Raji (cell line): Measurements from ENCODE around the gene FOXL2NB.

ENCODE experiments used
- POLR2A ChIP-seq: IDR thresholded peaks from 2 replicates; pipeline ENCODE4 v1.6.1; 2011; ENCODE audit warnings: low read depth, low read length, control low read depth; ENCODE audit not compliant: insufficient read depth

The FOXL2NB gene

GRCh38 chr3:138916824-138917223 is 30.2 kb upstream of the FOXL2NB start:
- TF ChIP-seq POLR2A = no peak

- TF ChIP-seq POLR2A = no peak
Measured at GRCh38 chr3:138919325-138919724, 27.7 kb upstream of the FOXL2NB start.

- TF ChIP-seq POLR2A = no peak
Measured at GRCh38 chr3:138921316-138922292, 25.4 kb upstream of the FOXL2NB start.

GRCh38 chr3:138923531-138923994 is 23.5 kb upstream of the FOXL2NB start:
- no peak for TF ChIP-seq POLR2A

GRCh38 chr3:138928727-138929372 is 18.2 kb upstream of the FOXL2NB start:
- no peak for TF ChIP-seq POLR2A

GRCh38 chr3:138933068-138933668 is 13.8 kb upstream of the FOXL2NB start:
- TF ChIP-seq POLR2A = no peak

- no peak for TF ChIP-seq POLR2A
Measured at GRCh38 chr3:138933981-138934691, 12.9 kb upstream of the FOXL2NB start.

- no peak for TF ChIP-seq POLR2A
Measured at GRCh38 chr3:138935505-138935862, 11.5 kb upstream of the FOXL2NB start.

- no peak for TF ChIP-seq POLR2A
Measured at GRCh38 chr3:138935863-138936740, 10.9 kb upstream of the FOXL2NB start.

GRCh38 chr3:138936741-138937689 is 10.0 kb upstream of the FOXL2NB start:
- TF ChIP-seq POLR2A = no peak

GRCh38 chr3:138937690-138938055 is 9.3 kb upstream of the FOXL2NB start:
- no peak for TF ChIP-seq POLR2A

GRCh38 chr3:138938056-138938876 is 8.8 kb upstream of the FOXL2NB start:
- no peak for TF ChIP-seq POLR2A

- TF ChIP-seq POLR2A = no peak
Measured at GRCh38 chr3:138938877-138939560, 8.0 kb upstream of the FOXL2NB start.
